IPS-18a (cell line): ENCODE measurements around the gene EFCAB8.

ENCODE experiments used
- H3K27ac ChIP-seq: one replicate; pipeline ENCODE4 v1.5.1; 2013; ENCODE audit warnings: low read length
- H3K27me3 ChIP-seq: one replicate; pipeline ENCODE4 v1.6.1; 2013; ENCODE audit warnings: mild to moderate bottlenecking, low read length; ENCODE audit not compliant: control insufficient read depth, insufficient read depth
- H3K36me3 ChIP-seq: one replicate; pipeline ENCODE4 v1.6.1; 2013; ENCODE audit warnings: low read depth, low read length; ENCODE audit not compliant: control insufficient read depth
- H3K4me1 ChIP-seq: one replicate; pipeline ENCODE4 v1.6.1; 2013; ENCODE audit warnings: low read depth, low read length; ENCODE audit not compliant: control insufficient read depth
- H3K4me3 ChIP-seq: one replicate; pipeline ENCODE4 v1.5.1; 2013; ENCODE audit warnings: low read length
- H3K9ac ChIP-seq: one replicate; pipeline ENCODE4 v1.6.1; 2013; ENCODE audit warnings: mild to moderate bottlenecking, low read length, moderate library complexity
- H3K9me3 ChIP-seq: one replicate; pipeline ENCODE4 v1.6.1; 2013; ENCODE audit warnings: low read depth, low read length; ENCODE audit not compliant: control insufficient read depth

EFCAB8 gene

DNA sequence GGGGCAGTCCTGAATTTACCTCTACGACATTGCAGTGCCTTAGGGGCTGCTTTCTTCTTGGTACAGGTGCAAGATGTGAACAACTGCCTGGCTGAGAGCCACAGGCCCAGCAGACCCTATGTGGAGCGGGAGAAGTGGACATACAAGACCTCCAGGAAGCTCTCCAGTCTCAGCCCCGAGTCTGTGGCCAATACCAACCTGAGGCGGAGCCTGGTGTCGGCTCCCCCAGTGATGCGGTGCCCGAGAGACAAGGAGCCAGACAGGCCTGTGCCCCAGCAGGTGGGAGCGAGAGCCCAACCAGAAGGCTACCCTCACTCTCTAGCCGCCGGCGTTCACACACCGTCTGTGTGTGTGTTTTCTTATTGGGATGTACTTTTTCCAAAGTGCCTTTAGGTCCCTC lies 59.6 kb downstream of the EFCAB8 start:
- Histone ChIP-seq H3K4me1 (no peaks in the 10 kb centered on the region), H3K9me3 (peaks cover 6% of the 10 kb centered on the region), H3K4me3 (no peak overlapping the region), H3K27ac (no peak overlapping the region), H3K9ac (no peak overlapping the region), H3K27me3 (no peaks in the 10 kb centered on the region), H3K36me3 (no peaks in the 10 kb centered on the region)

DNA sequence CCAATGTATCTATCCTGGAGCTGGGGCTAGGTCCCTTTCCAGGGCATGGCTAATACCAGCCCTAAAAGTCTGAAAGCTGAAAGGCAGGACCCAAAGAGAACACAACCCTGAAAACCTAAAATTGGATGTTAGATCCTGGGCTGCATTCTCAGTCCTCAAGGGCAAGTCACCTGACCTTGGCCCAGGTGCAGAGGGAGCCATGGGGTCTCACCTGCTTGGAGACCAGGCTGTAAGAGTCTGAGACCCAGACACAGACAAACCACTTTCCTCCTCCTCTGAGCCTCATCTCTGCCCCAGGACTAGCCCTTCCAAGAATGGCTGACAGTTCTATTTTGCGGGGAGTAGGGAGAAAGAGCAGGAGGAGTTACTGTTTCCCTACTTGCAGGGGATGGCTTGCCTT lies 60.0 kb downstream of the EFCAB8 start:
- no peaks in the 10 kb centered on the region for H3K27me3 ChIP-seq
- peaks cover 6% of the 10 kb centered on the region for H3K9me3 ChIP-seq
- H3K4me3 ChIP-seq = no peak overlapping the region
- no peaks in the 10 kb centered on the region for H3K36me3 ChIP-seq
- H3K4me1 ChIP-seq = no peaks in the 10 kb centered on the region
- no peak overlapping the region for H3K27ac ChIP-seq
- no peak overlapping the region for H3K9ac ChIP-seq

GRCh38 chr20:32920066-32920465 lies 61.3 kb downstream of the EFCAB8 start:
- H3K27ac ChIP-seq = no peak overlapping the region
- H3K4me3 ChIP-seq = no peak overlapping the region
- H3K4me1 ChIP-seq = no peaks in the 10 kb centered on the region
- H3K36me3 ChIP-seq = no peaks in the 10 kb centered on the region
- peaks cover 6% of the 10 kb centered on the region for H3K9me3 ChIP-seq
- no peaks in the 10 kb centered on the region for H3K27me3 ChIP-seq
- H3K9ac ChIP-seq = no peak overlapping the region

GRCh38 chr20:32920530-32921298 lies 62.0 kb downstream of the EFCAB8 start:
- Histone ChIP-seq H3K27me3 (no peaks in the 10 kb centered on the region), H3K9me3 (peaks cover 3% of the 10 kb centered on the region), H3K4me1 (no peaks in the 10 kb centered on the region), H3K4me3 (no peak overlapping the region), H3K9ac (no peak overlapping the region), H3K27ac (no peak overlapping the region), H3K36me3 (no peaks in the 10 kb centered on the region)

- H3K4me1 ChIP-seq = no peaks in the 10 kb centered on the region
- H3K27me3 ChIP-seq = no peaks in the 10 kb centered on the region
- H3K36me3 ChIP-seq = no peaks in the 10 kb centered on the region
- H3K9ac ChIP-seq = no peak overlapping the region
- H3K9me3 ChIP-seq = no peaks in the 10 kb centered on the region
- H3K4me3 ChIP-seq = no peak overlapping the region
- H3K27ac ChIP-seq = no peak overlapping the region
Observed at GRCh38 chr20:32922466-32922865, 63.7 kb downstream of the EFCAB8 start.

DNA sequence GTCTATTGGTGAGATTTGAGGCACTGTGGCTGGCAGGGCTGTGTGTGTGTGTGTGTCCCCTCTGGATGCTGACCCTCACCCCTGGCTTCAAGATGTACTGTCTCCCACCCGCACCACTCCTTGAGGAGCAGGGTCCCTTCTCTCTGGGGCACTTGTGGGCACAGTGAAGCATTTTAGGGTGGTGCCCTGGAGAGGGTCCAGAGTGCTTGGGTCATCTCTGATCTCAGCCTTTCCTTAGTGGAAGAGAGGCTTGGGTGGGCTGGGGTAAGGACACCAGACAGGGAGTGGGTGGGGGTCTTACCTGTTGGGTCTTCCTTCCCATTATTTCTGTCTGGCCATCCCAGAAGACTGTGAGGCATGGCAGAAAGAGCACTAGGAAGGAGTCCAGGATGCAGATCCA lies 66.1 kb downstream of the EFCAB8 start:
- H3K4me3 ChIP-seq = no peak overlapping the region
- H3K36me3 ChIP-seq = no peaks in the 10 kb centered on the region
- no peak overlapping the region for H3K9ac ChIP-seq
- no peaks in the 10 kb centered on the region for H3K9me3 ChIP-seq
- no peak overlapping the region for H3K27ac ChIP-seq
- peaks cover 3% of the 10 kb centered on the region for H3K4me1 ChIP-seq
- no peaks in the 10 kb centered on the region for H3K27me3 ChIP-seq

GRCh38 chr20:32925481-32926196 lies 66.9 kb downstream of the EFCAB8 start:
- Histone ChIP-seq H3K9ac (no peak overlapping the region), H3K4me3 (no peak overlapping the region), H3K9me3 (no peaks in the 10 kb centered on the region), H3K27ac (no peak overlapping the region), H3K36me3 (no peaks in the 10 kb centered on the region), H3K27me3 (no peaks in the 10 kb centered on the region), H3K4me1 (peaks cover 3% of the 10 kb centered on the region)

DNA sequence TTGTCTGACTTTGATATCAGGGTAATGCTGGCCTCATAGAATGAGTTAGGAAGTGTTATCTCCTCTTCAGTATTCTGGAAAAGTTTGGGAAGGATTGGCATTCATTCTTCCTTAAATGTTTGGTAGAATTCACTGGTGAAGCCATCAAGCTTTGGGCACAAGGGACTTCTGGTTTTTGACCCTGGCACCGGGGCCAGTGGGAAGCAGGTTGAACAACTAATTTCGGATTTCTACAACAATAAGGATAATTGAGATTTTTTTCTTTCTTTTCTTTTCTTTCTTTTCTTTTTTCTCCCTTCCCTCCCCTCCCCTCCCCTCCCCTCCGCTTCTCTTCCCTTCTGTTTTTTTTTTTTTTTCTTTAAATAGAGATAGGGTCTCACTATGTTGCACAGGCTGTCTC lies 70.4 kb downstream of the EFCAB8 start:
- no peak overlapping the region for H3K4me3 ChIP-seq
- H3K9me3 ChIP-seq = no peaks in the 10 kb centered on the region
- H3K4me1 ChIP-seq = peaks cover 3% of the 10 kb centered on the region
- H3K27ac ChIP-seq = no peak overlapping the region
- H3K27me3 ChIP-seq = no peaks in the 10 kb centered on the region
- no peak overlapping the region for H3K9ac ChIP-seq
- H3K36me3 ChIP-seq = no peaks in the 10 kb centered on the region

- H3K27ac ChIP-seq = no peak overlapping the region
- no peaks in the 10 kb centered on the region for H3K9me3 ChIP-seq
- no peak overlapping the region for H3K9ac ChIP-seq
- H3K27me3 ChIP-seq = no peaks in the 10 kb centered on the region
- H3K4me3 ChIP-seq = no peak overlapping the region
- peaks cover 3% of the 10 kb centered on the region for H3K4me1 ChIP-seq
- H3K36me3 ChIP-seq = no peaks in the 10 kb centered on the region
Observed at GRCh38 chr20:32930181-32930580, 71.5 kb downstream of the EFCAB8 start.

- Histone ChIP-seq H3K4me1 (peaks cover 3% of the 10 kb centered on the region), H3K27me3 (no peaks in the 10 kb centered on the region), H3K27ac (no peak overlapping the region), H3K4me3 (no peak overlapping the region), H3K36me3 (no peaks in the 10 kb centered on the region), H3K9me3 (no peaks in the 10 kb centered on the region), H3K9ac (no peak overlapping the region)
Observed at GRCh38 chr20:32930701-32931100, 72.0 kb downstream of the EFCAB8 start.

DNA sequence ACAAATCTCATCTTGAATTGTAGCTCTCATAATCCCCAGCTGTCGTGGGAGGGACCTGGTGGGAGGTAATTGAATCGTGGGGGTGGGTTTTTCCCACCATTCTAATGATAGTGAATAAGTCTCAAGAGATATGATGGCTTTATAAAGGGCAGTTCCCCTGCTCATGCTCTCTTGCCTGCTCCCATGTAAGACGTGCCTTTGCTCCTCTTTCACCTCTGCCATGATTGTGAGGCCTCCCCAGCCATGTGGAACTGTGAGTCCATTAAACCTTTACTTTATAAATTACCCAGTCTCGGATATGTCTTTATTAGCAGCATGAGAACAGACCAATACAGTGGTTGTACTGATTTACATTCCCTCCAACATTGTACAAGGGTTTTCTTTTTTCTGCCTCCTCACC lies 75.9 kb downstream of the EFCAB8 start:
- no peak overlapping the region for H3K9ac ChIP-seq
- H3K4me1 ChIP-seq = peaks cover 2% of the 10 kb centered on the region
- H3K27ac ChIP-seq = no peak overlapping the region
- no peaks in the 10 kb centered on the region for H3K9me3 ChIP-seq
- no peaks in the 10 kb centered on the region for H3K36me3 ChIP-seq
- H3K27me3 ChIP-seq = no peaks in the 10 kb centered on the region
- no peak overlapping the region for H3K4me3 ChIP-seq
